KMS-11 (cell line): ENCODE data around the gene PRKCE.

Experiments
- H2AFZ ChIP-seq: fragments of 200-600 bp; sonication (generic); 2 replicates; pipeline ENCODE4 v1.6.1; 2016; ENCODE audit warnings: antibody characterized with exemption, mixed run types, low read depth
- H3K27ac ChIP-seq: fragments of 200-600 bp; sonication (generic); 2 replicates; pipeline ENCODE4 v1.6.1; 2016; ENCODE audit warnings: mild to moderate bottlenecking, mixed run types
- H3K27me3 ChIP-seq: fragments of 200-600 bp; sonication (generic); 2 replicates; pipeline ENCODE4 v1.6.1; 2017; ENCODE audit warnings: mild to moderate bottlenecking, low read depth, mixed run types, moderate library complexity; ENCODE audit not compliant: insufficient read depth
- H3K36me3 ChIP-seq: fragments of 200-600 bp; sonication (generic); 2 replicates; pipeline ENCODE4 v1.6.1; 2017; ENCODE audit warnings: mild to moderate bottlenecking, mixed run types; ENCODE audit not compliant: insufficient read depth
- H3K4me1 ChIP-seq: fragments of 200-600 bp; sonication (generic); 2 replicates; pipeline ENCODE4 v1.6.1; 2016; ENCODE audit warnings: mild to moderate bottlenecking, low read depth, mixed run types; ENCODE audit not compliant: poor library complexity, severe bottlenecking
- H3K4me2 ChIP-seq: fragments of 200-600 bp; sonication (generic); 2 replicates; pipeline ENCODE4 v1.7.0; 2016; ENCODE audit warnings: mild to moderate bottlenecking, mixed run types
- H3K4me3 ChIP-seq: fragments of 200-600 bp; sonication (generic); IDR thresholded peaks from 2 replicates; pipeline ENCODE4 v1.6.1; 2017; ENCODE audit warnings: low read depth, low read length, mixed read lengths; ENCODE audit not compliant: insufficient read depth
- H3K79me2 ChIP-seq: fragments of 200-600 bp; sonication (generic); 2 replicates; pipeline ENCODE4 v1.6.1; 2016; ENCODE audit warnings: low read depth, mixed run types; ENCODE audit not compliant: insufficient read depth
- H3K9ac ChIP-seq: fragments of 200-600 bp; sonication (generic); 2 replicates; pipeline ENCODE4 v1.6.1; 2016; ENCODE audit warnings: mild to moderate bottlenecking, mixed run types
- H4K20me1 ChIP-seq: fragments of 200-600 bp; sonication (generic); 2 replicates; pipeline ENCODE4 v1.6.1; 2016; ENCODE audit warnings: mild to moderate bottlenecking, mixed run types; ENCODE audit not compliant: insufficient read depth
- CTCF ChIP-seq: fragments of 200-600 bp; sonication (generic); conservative IDR thresholded peaks from 2 replicates; pipeline ENCODE4 v1.6.1; 2017; ENCODE audit warnings: low read depth, mild to moderate bottlenecking, antibody characterized with exemption, low read length, moderate library complexity, mixed read lengths

The PRKCE gene

GRCh38 chr2:45809205-45809604, 157.7 kb downstream of the PRKCE start:
- TF ChIP-seq CTCF, result no peak
- no peak overlapping the region for H2AFZ ChIP-seq
- H3K4me2 ChIP-seq, result no peak overlapping the region
- no peaks in the 10 kb centered on the region for H3K4me1 ChIP-seq
- H3K4me3 ChIP-seq, result no peak overlapping the region
- H3K36me3 ChIP-seq, result no peaks in the 10 kb centered on the region
- no peak overlapping the region for H3K9ac ChIP-seq
- no peaks in the 10 kb centered on the region for H3K79me2 ChIP-seq
- no peaks in the 10 kb centered on the region for H4K20me1 ChIP-seq
- H3K27ac ChIP-seq, result no peak overlapping the region
- no peaks in the 10 kb centered on the region for H3K27me3 ChIP-seq

- Histone ChIP-seq H3K36me3 (no peaks in the 10 kb centered on the region), H2AFZ (no peak overlapping the region), H3K9ac (no peak overlapping the region), H3K4me2 (no peak overlapping the region), H3K27ac (no peak overlapping the region), H3K4me1 (no peaks in the 10 kb centered on the region), H3K27me3 (no peaks in the 10 kb centered on the region), H3K4me3 (no peak overlapping the region), H4K20me1 (no peaks in the 10 kb centered on the region), H3K79me2 (no peaks in the 10 kb centered on the region)
- no peak for TF ChIP-seq CTCF
Measured at GRCh38 chr2:45812011-45812500, 160.6 kb downstream of the PRKCE start.

GRCh38 chr2:45813003-45813941, 161.8 kb downstream of the PRKCE start:
- no peak for TF ChIP-seq CTCF
- no peaks in the 10 kb centered on the region for H3K79me2 ChIP-seq
- no peak overlapping the region for H2AFZ ChIP-seq
- H3K27ac ChIP-seq, result no peak overlapping the region
- no peaks in the 10 kb centered on the region for H4K20me1 ChIP-seq
- H3K4me2 ChIP-seq, result no peak overlapping the region
- no peaks in the 10 kb centered on the region for H3K27me3 ChIP-seq
- H3K4me3 ChIP-seq, result no peak overlapping the region
- H3K9ac ChIP-seq, result no peak overlapping the region
- no peaks in the 10 kb centered on the region for H3K4me1 ChIP-seq
- no peaks in the 10 kb centered on the region for H3K36me3 ChIP-seq

- H3K4me2 ChIP-seq, result no peak overlapping the region
- H4K20me1 ChIP-seq, result no peaks in the 10 kb centered on the region
- H3K27me3 ChIP-seq, result no peaks in the 10 kb centered on the region
- no peak overlapping the region for H3K4me3 ChIP-seq
- H3K9ac ChIP-seq, result no peak overlapping the region
- no peaks in the 10 kb centered on the region for H3K36me3 ChIP-seq
- H2AFZ ChIP-seq, result no peak overlapping the region
- H3K79me2 ChIP-seq, result no peaks in the 10 kb centered on the region
- H3K4me1 ChIP-seq, result no peaks in the 10 kb centered on the region
- TF ChIP-seq CTCF, result no peak
- H3K27ac ChIP-seq, result no peak overlapping the region
Measured at GRCh38 chr2:45814488-45814887, 163.0 kb downstream of the PRKCE start.
